HG03039 (cell line): ENCODE results near the gene TBR1.

Source experiments
- ATAC-seq: cut with Tn5 transposase; IDR thresholded peaks from one replicate; pipeline ENCODE4 v1.9.1; 2021; ENCODE audit warnings: mild to moderate bottlenecking, moderate library complexity; ENCODE audit not compliant: unreplicated experiment

TBR1 gene

GRCh38 chr2:161414042-161415033 is 1.8 kb upstream of the TBR1 start:
- ATAC-seq: peak; percentile 41

GRCh38 chr2:161415034-161415986 is 787 bp upstream of the TBR1 start:
- peak; percentile 20 for ATAC-seq

- no peak for ATAC-seq
These were observed 776 bp downstream of the TBR1 start for GRCh38 chr2:161416708-161417437.

- ATAC-seq: no peak
These were observed 1.6 kb downstream of the TBR1 start for GRCh38 chr2:161417438-161418274.

GRCh38 chr2:161418275-161418714 is 2.2 kb downstream of the TBR1 start:
- ATAC-seq: no peak

- no peak for ATAC-seq
These were observed 2.9 kb downstream of the TBR1 start for GRCh38 chr2:161418715-161419637.

GRCh38 chr2:161419638-161420190 is 3.6 kb downstream of the TBR1 start:
- no peak for ATAC-seq

- no peak for ATAC-seq
These were observed 4.4 kb downstream of the TBR1 start for GRCh38 chr2:161420406-161421074.

GRCh38 chr2:161421686-161422085 is 5.6 kb downstream of the TBR1 start:
- no peak for ATAC-seq

GRCh38 chr2:161422816-161423403 is 6.8 kb downstream of the TBR1 start:
- ATAC-seq: no peak

GRCh38 chr2:161423421-161424393 is 7.6 kb downstream of the TBR1 start:
- ATAC-seq: no peak

- ATAC-seq: no peak
These were observed 8.3 kb downstream of the TBR1 start for GRCh38 chr2:161424394-161424769.

- no peak for ATAC-seq
These were observed 9.0 kb downstream of the TBR1 start for GRCh38 chr2:161424891-161425727.

- no peak for ATAC-seq
These were observed 9.8 kb downstream of the TBR1 start for GRCh38 chr2:161425728-161426454.

GRCh38 chr2:161426455-161426921 is 10.4 kb downstream of the TBR1 start:
- ATAC-seq: no peak
